SK-N-SH (cell line): ENCODE measurements around the gene RAE1. TPM values are rescaled to one million over a fixed set of nuclear protein-coding genes. Genes with fewer than 3 reads are reported as not detected.

Experiments
- CTCF ChIA-PET: fragments of 300-600, 350-600 bp; formaldehyde crosslinking; extraction: SDS; loops from one replicate; lab custom pipeline; 2021; lab: Yijun Ruan, JAX
- POLR2A ChIA-PET: fragments of 350-600 bp; sonication (Branson Sonifier 250); formaldehyde crosslinking; extraction: SDS; loops from one replicate; lab custom pipeline; 2020; ENCODE audit warnings: antibody characterized with exemption, inconsistent platforms; lab: Yijun Ruan, JAX
- DNase-seq: peaks from one replicate; pipeline ENCODE4 v3.0.0; 2012
- H2AFZ ChIP-seq: fragments of 200-600 bp; sonication (generic); 2 replicates; pipeline ENCODE4 v1.8.1; 2016; ENCODE audit warnings: antibody characterized with exemption, mild to moderate bottlenecking, low read depth
- H3F3A ChIP-seq: fragments of 200-600 bp; sonication (generic); replicated peaks from 2 replicates; pipeline ENCODE3; 2016; ENCODE audit warnings: antibody characterized with exemption, mild to moderate bottlenecking; ENCODE audit not compliant: insufficient read depth
- H3K27ac ChIP-seq, 2 experiments: fragments of 200-500 bp in 1 of 2; fragments of 200-600 bp in 1 of 2; sonication (Bioruptor generic) in 1 of 2; sonication (generic), shearing (Covaris generic) in 1 of 2; 2 replicates each; pipeline versions ENCODE4 v1.5.1 to v1.6.1; 2014 to 2016; ENCODE audit warnings: low read depth in 2 of 2, inconsistent platforms in 1 of 2, low read length in 1 of 2, mild to moderate bottlenecking in 1 of 2, mixed read lengths in 1 of 2
- H3K27me3 ChIP-seq: fragments of 200-600 bp; sonication (generic), shearing (Covaris generic); 2 replicates; pipeline ENCODE4 v1.6.1; 2016; ENCODE audit warnings: mixed run types; ENCODE audit not compliant: insufficient read depth
- H3K36me3 ChIP-seq, 2 experiments: fragments of 200-500 bp in 1 of 2; fragments of 200-600 bp in 1 of 2; sonication (Bioruptor generic) in 1 of 2; sonication (generic) in 1 of 2; replicated peaks in 1 of 2; 2 replicates each; pipeline versions ENCODE3 to v1.5.1; 2014 to 2016; ENCODE audit warnings: low read length in 1 of 2, mild to moderate bottlenecking in 1 of 2; ENCODE audit not compliant: insufficient read depth in 2 of 2, control insufficient read depth in 1 of 2
- H3K4me1 ChIP-seq, 2 experiments: fragments of 200-500 bp in 1 of 2; fragments of 200-600 bp in 1 of 2; sonication (Bioruptor generic) in 1 of 2; sonication (generic), shearing (Covaris generic) in 1 of 2; 2 replicates each; pipeline versions ENCODE4 v1.5.1 to v1.6.1; 2014 to 2016; ENCODE audit warnings: low read depth in 1 of 2, low read length in 1 of 2, mixed run types in 1 of 2; ENCODE audit not compliant: insufficient read depth in 2 of 2, control insufficient read depth in 1 of 2
- H3K4me2 ChIP-seq: fragments of 200-600 bp; sonication (generic), shearing (Covaris generic); 2 replicates; pipeline ENCODE4 v1.6.1; 2017; ENCODE audit warnings: mixed run types
- H3K4me3 ChIP-seq, 2 experiments: fragments of 200-500 bp in 1 of 2; fragments of 200-600 bp in 1 of 2; sonication (Bioruptor generic) in 1 of 2; sonication (generic), shearing (Covaris generic) in 1 of 2; 2 replicates each; pipeline versions ENCODE4 v1.5.1 to v1.8.1; 2014 to 2016; ENCODE audit warnings: low read depth in 2 of 2, inconsistent platforms in 1 of 2, low read length in 1 of 2, mild to moderate bottlenecking in 1 of 2, mixed read lengths in 1 of 2, moderate library complexity in 1 of 2
- H3K79me2 ChIP-seq: fragments of 200-600 bp; sonication (generic); 2 replicates; pipeline ENCODE4 v1.8.1; 2017; ENCODE audit warnings: mild to moderate bottlenecking; ENCODE audit not compliant: insufficient read depth
- H3K9ac ChIP-seq: fragments of 200-600 bp; sonication (generic); 2 replicates; pipeline ENCODE4 v1.6.1; 2017; ENCODE audit warnings: mixed run types
- H3K9me2 ChIP-seq: fragments of 200-600 bp; sonication (generic); 2 replicates; pipeline ENCODE4 v1.6.1; 2017; ENCODE audit warnings: mixed run types
- H3K9me3 ChIP-seq: fragments of 200-600 bp; sonication (generic); 2 replicates; pipeline ENCODE4 v1.6.1; 2017; ENCODE audit warnings: mixed run types, mild to moderate bottlenecking, moderate library complexity
- H4K20me1 ChIP-seq: fragments of 200-600 bp; sonication (generic); 2 replicates; pipeline ENCODE4 v1.6.1; 2017; ENCODE audit warnings: mild to moderate bottlenecking, mixed run types; ENCODE audit not compliant: insufficient read depth
- EP300 ChIP-seq, 2 experiments: IDR thresholded peaks; 2 replicates each; pipeline versions ENCODE4 v1.4.0 to v1.6.1; 2012; ENCODE audit warnings: borderline replicate concordance in 1 of 2, low read depth in 1 of 2, low read length in 1 of 2
- GABPA ChIP-seq: IDR thresholded peaks from 2 replicates; pipeline ENCODE4 v1.4.0; 2012; ENCODE audit warnings: low read depth, mild to moderate bottlenecking
- MXI1 ChIP-seq: IDR thresholded peaks from 2 replicates; pipeline ENCODE4 v1.6.1; 2012; ENCODE audit warnings: mild to moderate bottlenecking, low read depth, low read length, improper control_type of control experiment
- NRF1 ChIP-seq: IDR thresholded peaks from 2 replicates; pipeline ENCODE4 v1.6.1; 2012; ENCODE audit warnings: low read depth, mild to moderate bottlenecking, low read length
- RAD21 ChIP-seq: IDR thresholded peaks from 2 replicates; pipeline ENCODE4 v1.6.1; 2012; ENCODE audit warnings: mild to moderate bottlenecking, low read length
- RXRA ChIP-seq: IDR thresholded peaks from 2 replicates; pipeline ENCODE4 v1.4.0; 2012; ENCODE audit warnings: low read depth, mild to moderate bottlenecking, borderline replicate concordance
- SMC3 ChIP-seq: IDR thresholded peaks from 2 replicates; pipeline ENCODE4 v1.6.1; 2012; ENCODE audit warnings: low read depth, low read length, improper control_type of control experiment
- TEAD4 ChIP-seq: IDR thresholded peaks from 2 replicates; pipeline ENCODE4 v1.4.0; 2012; ENCODE audit warnings: mild to moderate bottlenecking, borderline replicate concordance; ENCODE audit not compliant: insufficient read depth
- YY1 ChIP-seq: IDR thresholded peaks from 2 replicates; pipeline ENCODE4 v1.4.0; 2012; ENCODE audit warnings: low read depth, mild to moderate bottlenecking
- WGBS: methylation state at CpG from one replicate; pipeline ENCODE4 v1.1.6; 2017; ENCODE audit warnings: low lambda C conversion rate; 5-methylcytosine and 5-hydroxymethylcytosine counted together
- polyA plus RNA-seq, 3 experiments: library from polyadenylated mRNA; depleted of rRNA; stranded (reverse); fragments of >200 nt; gene quantifications; 2 replicates each; pipeline ENCODE4 v1.2.3, GENCODE V29; 2012
- TF ChIP-seq, protein P1 (sequence below): IDR thresholded peaks from 2 replicates; pipeline ENCODE4 v1.4.0; 2012; ENCODE audit warnings: low read depth

Gene RAE1
- polyA plus RNA-seq, 1 of the 3 experiments (the other 2 are of a cell fraction), result 82.4 TPM

DNA sequence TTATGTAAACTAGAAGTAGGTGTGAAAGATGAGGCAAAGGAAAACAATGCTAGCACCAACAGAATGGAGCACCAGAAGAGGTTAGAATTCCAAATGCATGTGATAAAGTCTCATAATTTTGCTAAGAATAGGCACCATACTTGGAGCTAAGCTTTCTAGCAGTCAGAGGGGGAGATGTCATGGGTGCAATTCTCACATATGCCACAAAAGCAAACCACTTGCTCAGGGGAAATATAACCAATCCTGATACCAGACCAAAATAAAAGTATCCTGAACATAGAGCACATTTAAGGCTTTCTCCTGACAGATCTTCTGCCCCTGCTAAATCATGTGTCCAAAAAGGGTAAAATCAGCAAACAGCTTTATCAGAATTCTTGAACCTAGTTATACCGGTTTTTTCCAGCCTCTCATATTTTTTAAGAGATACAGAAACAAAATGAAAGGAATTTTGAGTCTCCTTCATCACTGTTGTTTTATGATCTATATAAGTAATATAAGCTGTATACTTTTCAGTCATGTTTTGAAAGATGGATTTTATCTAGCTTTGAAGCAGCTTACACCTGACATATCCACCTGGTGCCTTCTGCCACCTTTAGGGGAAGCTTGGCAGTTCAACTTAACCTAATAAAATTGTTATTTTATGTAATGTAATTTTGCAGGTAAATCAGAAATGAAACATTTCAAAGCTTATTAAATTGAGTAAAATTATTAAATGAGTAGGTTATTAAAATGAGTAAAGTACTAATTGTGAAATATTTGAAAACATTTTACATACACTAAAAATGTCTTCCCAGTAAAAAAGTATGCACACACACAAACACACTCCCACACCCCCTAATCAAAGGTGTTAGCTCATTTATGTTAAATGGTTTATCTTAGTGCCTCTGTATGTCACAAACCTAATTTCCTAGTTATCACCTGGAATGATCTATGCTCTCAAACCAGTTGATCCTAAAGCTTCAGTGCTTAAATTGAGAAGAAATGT is 18.7 kb upstream of the RAE1 start:
- Histone ChIP-seq H3K4me3 (no peak overlapping the region), H3K79me2 (no peaks in the 10 kb centered on the region), H4K20me1 (no peaks in the 10 kb centered on the region), H3K4me1 (no peaks in the 10 kb centered on the region), H3K4me2 (no peak overlapping the region), H3K9ac (no peak overlapping the region), H3K9me3 (no peaks in the 10 kb centered on the region), H3K36me3 (no peaks in the 10 kb centered on the region), H2AFZ (no peak overlapping the region), H3K27ac (no peak overlapping the region), H3F3A (no peaks in the 10 kb centered on the region), H3K9me2 (no peaks in the 10 kb centered on the region), H3K27me3 (no peaks in the 10 kb centered on the region)
- no peak for DNase-seq
- TF ChIP-seq MXI1 (no peak), RAD21 (peak; percentile 54), SMC3 (peak; percentile 6; the same call in 1 of the 2 replicates), YY1 (no peak), EP300 (IDR thresholded peaks at IDR 0.05; ENCODE audit: borderline replicate concordance in 1 of 2, low read depth in 1 of 2, low read length in 1 of 2) (no peak)
- CTCF ChIA-PET, result interaction anchor here (0.8 to 14.4 kb wide), 23 partner anchors 9 to 782 kb away, joined by 3 to 128 read pairs (median 4); no protein-coding TSS in a partner anchor
- POLR2A ChIA-PET, result no interaction called here
- 61% methylated on average over 1 of the region's 1 CpG for WGBS

DNA sequence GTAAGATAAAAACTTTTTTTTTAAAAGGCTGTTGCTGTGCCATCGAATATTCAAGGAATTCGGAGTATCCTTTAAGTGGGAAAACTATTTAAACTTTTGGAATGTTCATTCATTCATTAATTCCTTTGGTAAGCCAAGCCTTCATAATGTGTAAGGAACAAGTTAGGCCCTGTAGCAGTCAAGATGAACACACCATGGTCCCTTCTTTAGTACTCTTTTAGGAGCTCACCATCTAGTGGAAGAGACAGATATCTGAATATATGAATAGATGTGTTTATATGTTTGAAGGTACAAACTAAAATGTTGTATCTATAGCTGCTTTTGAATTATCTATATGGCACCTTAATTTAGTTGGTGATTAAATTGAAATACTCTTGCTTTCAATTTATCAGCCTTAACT is 15.7 kb upstream of the RAE1 start:
- H3F3A ChIP-seq, result no peaks in the 10 kb centered on the region
- no peak overlapping the region for H3K4me3 ChIP-seq
- no peak overlapping the region for H3K27ac ChIP-seq
- H3K79me2 ChIP-seq, result no peaks in the 10 kb centered on the region
- H3K27me3 ChIP-seq, result peaks cover 10% of the 10 kb centered on the region; the same call in 1 of the 2 replicates
- no peaks in the 10 kb centered on the region for H3K9me2 ChIP-seq
- H3K4me2 ChIP-seq, result no peak overlapping the region
- CTCF ChIA-PET, result interaction anchor here (0.6 to 3.2 kb wide), 15 partner anchors 10 to 785 kb away, joined by 3 to 26 read pairs (median 5); no protein-coding TSS in a partner anchor
- no peaks in the 10 kb centered on the region for H4K20me1 ChIP-seq
- H3K36me3 ChIP-seq, result no peaks in the 10 kb centered on the region
- no peak overlapping the region for H2AFZ ChIP-seq
- no peak for DNase-seq
- no peaks in the 10 kb centered on the region for H3K4me1 ChIP-seq
- H3K9me3 ChIP-seq, result no peaks in the 10 kb centered on the region
- TF ChIP-seq GABPA, result no peak
- peak; percentile 23; the same call in 1 of the 2 replicates for TF ChIP-seq SMC3
- TF ChIP-seq, protein P1, sequence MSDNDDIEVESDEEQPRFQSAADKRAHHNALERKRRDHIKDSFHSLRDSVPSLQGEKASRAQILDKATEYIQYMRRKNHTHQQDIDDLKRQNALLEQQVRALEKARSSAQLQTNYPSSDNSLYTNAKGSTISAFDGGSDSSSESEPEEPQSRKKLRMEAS, result no peak
- TF ChIP-seq TEAD4, result no peak
- peak; percentile 67 for TF ChIP-seq RAD21
- no peak for TF ChIP-seq RXRA
- no peak for TF ChIP-seq NRF1
- H3K9ac ChIP-seq, result no peak overlapping the region
- POLR2A ChIA-PET, result no interaction called here
- 27% methylated on average over 2 of the region's 2 CpGs for WGBS
